ENCODE data around the gene BCDIN3D.

DNA sequence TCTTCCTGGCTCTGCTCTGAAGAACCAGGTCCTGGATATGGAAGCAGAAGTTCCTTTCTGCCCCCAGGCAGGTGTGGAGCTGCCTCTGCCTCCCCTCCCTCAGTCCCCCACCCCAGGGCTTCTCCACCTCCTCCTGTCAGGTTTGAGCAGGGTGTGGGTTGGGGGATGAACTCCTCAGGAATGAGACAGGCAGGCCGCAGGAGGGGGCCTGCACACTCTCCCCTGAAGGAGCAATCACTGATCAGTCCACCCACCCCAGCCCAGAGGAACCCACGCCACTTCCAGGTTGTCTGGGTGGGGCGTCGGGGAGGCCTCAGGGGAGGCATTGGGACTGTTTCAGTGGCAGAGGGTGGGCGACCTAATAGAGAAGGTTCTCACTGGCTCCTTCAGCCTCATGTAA lies 34.2 kb upstream of the BCDIN3D start:
- TF ChIP-seq, protein P1, sequence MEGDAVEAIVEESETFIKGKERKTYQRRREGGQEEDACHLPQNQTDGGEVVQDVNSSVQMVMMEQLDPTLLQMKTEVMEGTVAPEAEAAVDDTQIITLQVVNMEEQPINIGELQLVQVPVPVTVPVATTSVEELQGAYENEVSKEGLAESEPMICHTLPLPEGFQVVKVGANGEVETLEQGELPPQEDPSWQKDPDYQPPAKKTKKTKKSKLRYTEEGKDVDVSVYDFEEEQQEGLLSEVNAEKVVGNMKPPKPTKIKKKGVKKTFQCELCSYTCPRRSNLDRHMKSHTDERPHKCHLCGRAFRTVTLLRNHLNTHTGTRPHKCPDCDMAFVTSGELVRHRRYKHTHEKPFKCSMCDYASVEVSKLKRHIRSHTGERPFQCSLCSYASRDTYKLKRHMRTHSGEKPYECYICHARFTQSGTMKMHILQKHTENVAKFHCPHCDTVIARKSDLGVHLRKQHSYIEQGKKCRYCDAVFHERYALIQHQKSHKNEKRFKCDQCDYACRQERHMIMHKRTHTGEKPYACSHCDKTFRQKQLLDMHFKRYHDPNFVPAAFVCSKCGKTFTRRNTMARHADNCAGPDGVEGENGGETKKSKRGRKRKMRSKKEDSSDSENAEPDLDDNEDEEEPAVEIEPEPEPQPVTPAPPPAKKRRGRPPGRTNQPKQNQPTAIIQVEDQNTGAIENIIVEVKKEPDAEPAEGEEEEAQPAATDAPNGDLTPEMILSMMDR (IDR thresholded peaks at IDR 0.05; ENCODE audit: low read depth, low read length, missing input control) = no peak
- TF ChIP-seq SP1 (IDR thresholded peaks at IDR 0.05) = no peak
- TF ChIP-seq GABPA (IDR thresholded peaks at IDR 0.05 in 1 of 2, conservative IDR thresholded peaks at IDR 0.05 in 1 of 2) = no peak
- no peak for TF ChIP-seq TAF1 (conservative IDR thresholded peaks at IDR 0.05)
- TF ChIP-seq RAD21 (IDR thresholded peaks at IDR 0.05) = no peak
- TF ChIP-seq, protein P2, sequence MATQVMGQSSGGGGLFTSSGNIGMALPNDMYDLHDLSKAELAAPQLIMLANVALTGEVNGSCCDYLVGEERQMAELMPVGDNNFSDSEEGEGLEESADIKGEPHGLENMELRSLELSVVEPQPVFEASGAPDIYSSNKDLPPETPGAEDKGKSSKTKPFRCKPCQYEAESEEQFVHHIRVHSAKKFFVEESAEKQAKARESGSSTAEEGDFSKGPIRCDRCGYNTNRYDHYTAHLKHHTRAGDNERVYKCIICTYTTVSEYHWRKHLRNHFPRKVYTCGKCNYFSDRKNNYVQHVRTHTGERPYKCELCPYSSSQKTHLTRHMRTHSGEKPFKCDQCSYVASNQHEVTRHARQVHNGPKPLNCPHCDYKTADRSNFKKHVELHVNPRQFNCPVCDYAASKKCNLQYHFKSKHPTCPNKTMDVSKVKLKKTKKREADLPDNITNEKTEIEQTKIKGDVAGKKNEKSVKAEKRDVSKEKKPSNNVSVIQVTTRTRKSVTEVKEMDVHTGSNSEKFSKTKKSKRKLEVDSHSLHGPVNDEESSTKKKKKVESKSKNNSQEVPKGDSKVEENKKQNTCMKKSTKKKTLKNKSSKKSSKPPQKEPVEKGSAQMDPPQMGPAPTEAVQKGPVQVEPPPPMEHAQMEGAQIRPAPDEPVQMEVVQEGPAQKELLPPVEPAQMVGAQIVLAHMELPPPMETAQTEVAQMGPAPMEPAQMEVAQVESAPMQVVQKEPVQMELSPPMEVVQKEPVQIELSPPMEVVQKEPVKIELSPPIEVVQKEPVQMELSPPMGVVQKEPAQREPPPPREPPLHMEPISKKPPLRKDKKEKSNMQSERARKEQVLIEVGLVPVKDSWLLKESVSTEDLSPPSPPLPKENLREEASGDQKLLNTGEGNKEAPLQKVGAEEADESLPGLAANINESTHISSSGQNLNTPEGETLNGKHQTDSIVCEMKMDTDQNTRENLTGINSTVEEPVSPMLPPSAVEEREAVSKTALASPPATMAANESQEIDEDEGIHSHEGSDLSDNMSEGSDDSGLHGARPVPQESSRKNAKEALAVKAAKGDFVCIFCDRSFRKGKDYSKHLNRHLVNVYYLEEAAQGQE (IDR thresholded peaks at IDR 0.05) = no peak
- TF ChIP-seq, protein P3, sequence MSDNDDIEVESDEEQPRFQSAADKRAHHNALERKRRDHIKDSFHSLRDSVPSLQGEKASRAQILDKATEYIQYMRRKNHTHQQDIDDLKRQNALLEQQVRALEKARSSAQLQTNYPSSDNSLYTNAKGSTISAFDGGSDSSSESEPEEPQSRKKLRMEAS (IDR thresholded peaks at IDR 0.05) = no peak
- TF ChIP-seq, protein P4, sequence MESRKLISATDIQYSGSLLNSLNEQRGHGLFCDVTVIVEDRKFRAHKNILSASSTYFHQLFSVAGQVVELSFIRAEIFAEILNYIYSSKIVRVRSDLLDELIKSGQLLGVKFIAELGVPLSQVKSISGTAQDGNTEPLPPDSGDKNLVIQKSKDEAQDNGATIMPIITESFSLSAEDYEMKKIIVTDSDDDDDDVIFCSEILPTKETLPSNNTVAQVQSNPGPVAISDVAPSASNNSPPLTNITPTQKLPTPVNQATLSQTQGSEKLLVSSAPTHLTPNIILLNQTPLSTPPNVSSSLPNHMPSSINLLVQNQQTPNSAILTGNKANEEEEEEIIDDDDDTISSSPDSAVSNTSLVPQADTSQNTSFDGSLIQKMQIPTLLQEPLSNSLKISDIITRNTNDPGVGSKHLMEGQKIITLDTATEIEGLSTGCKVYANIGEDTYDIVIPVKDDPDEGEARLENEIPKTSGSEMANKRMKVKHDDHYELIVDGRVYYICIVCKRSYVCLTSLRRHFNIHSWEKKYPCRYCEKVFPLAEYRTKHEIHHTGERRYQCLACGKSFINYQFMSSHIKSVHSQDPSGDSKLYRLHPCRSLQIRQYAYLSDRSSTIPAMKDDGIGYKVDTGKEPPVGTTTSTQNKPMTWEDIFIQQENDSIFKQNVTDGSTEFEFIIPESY (IDR thresholded peaks at IDR 0.05) = no peak
- TF ChIP-seq YY1 (IDR thresholded peaks at IDR 0.05) = no peak
- no peak for TF ChIP-seq EGR1 (IDR thresholded peaks at IDR 0.05; ENCODE audit: low read depth in 2 of 2)
- TF ChIP-seq, protein P5, sequence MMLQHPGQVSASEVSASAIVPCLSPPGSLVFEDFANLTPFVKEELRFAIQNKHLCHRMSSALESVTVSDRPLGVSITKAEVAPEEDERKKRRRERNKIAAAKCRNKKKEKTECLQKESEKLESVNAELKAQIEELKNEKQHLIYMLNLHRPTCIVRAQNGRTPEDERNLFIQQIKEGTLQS (IDR thresholded peaks at IDR 0.05) = no peak
